ENCODE results near the gene STX12.
"Not testable (repeated sequence)": the region's sequence is repeated elsewhere in the genome, so short reads cannot be mapped to it uniquely, and the experiment has no call there.

Gene STX12

DNA sequence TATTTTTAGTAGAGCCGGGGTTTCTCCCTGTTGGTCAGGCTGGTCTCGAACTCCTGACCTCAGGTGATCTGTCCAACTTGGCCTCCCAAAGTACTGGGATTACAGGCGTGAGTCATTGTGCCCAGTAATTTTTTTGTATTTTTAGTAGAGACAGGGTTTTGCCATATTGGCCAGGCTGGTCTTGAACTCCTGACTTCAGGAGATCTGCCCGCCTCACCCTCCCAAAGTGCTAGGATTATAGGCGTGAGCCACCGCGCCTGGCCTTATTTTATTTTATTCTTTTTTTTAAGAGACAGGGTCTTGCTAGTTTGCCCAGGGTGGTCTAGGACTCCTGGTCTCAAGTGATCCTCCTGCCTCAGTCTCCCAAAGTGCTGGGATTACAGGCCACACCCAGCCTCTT, 98.1 kb downstream of the STX12 start:
- FAIRE-seq: not testable (repeated sequence)

DNA sequence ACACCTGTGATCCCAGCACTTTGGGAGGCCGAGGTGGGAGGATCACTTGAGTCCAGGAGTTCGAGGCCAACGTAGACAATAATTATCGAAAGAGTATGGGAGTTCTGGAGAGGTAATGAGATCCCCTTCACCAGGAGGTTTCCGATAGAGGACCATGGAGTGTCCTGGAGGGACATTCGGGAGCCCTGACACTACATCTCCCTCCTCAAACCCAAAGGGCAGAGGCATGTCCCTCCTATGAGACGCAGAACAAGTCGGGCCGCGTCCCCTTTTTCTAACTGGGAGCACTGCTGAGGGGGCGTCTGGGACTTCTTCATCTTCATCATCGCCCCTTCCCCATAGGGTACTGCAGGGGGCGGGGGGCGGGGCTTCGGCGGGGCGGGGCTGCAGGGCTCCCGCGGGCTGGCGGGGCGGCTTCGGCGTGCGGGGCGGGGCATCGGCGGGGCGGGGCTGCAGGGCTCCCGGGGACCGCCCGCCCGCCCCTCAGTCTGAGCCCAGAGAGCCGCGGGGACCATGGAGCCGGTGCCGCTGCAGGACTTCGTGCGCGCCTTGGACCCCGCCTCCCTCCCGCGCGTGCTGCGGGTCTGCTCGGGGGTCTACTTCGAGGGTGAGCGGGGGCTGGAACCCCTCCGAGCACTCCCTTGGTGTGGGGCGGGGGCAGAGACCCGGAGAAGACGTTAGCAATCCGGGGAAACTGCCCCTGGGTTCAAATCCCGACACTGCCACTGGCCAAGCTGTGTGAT, 99.2 kb downstream of the STX12 start, which contains the start of gene THEMIS2:
THEMIS2 (plus strand) TSS at position 486 of the 743 bp plus-strand sequence; CDS start at position 514, 28 bp downstream.
- no peak for FAIRE-seq

DNA sequence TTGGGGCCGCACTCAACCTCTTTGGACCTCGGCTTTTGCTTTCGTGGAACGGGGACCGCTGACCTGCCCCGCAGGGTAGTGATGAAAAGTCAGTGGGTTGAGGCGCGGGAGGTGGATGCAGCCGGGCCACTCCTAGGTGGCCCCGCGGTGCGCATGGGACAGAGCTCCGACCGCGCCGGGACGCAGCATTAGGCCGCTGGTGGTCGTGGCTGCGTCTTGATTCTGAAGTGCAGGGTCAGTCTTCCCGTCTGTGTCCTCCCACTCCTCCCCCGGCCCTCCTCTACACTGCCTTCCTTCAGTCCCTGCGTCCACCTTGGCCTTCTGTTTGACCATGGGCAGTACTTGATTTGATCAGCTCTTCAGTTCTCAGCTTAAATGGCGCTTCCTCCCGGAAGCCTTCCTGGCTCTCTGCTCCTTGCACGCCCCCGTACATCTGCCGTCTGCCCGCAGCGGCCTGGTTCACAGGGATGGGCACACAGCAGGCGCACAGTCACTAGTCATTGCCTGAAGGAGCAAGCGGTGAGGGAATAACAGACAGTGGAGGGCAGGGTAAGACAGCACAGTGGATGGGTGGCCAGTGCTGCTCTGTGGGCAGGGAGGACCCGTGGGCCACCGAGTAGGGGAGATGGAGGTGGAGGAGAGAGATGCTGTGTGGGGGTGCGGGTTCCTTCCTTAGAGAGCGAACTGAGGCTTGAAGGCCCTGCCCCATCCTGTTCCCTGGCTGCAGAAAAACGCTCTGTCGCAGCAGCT, 100.0 kb downstream of the STX12 start:
- FAIRE-seq: no peak

DNA sequence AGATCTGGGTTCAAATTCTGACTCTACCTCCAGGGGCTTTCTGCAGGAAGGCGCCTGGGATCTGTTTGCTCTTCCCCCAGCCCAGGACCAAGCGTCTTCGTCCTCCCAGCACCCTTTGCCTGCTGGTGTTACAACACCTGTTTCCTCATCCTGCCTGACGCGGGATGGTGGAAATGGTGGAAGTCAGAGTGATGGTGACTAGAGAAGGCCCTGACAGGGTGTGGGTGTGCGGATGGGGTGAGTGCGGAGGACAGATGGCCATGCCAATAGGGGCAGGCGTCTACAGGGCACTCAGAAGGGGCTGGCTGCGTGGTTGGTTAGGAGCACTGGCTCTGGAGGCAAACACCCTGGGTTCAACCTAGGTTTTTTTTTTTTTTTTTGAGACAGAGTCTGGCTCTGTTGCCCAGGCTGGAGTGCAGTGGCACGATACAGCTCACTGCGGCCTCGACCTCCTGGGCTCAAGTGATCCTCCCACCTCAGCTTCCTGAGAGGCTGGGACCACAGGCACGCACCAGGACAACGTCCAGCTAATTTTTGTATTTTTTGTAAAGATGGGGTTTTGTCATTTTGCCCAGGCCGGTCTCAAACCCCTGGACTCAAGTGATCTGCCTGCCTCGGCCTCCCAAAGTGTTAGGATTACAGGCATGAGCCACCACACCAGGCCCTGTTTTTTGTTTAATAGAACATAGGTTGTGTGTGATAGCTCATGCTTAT, 100.8 kb downstream of the STX12 start:
- no peak for FAIRE-seq

Measured in colon (tissue), 2 donors.